K562 (cell line): ENCODE measurements around the gene DCUN1D4. TPM values are rescaled to one million over a fixed set of nuclear protein-coding genes. Genes with fewer than 3 reads are reported as not detected.

Source experiments
- CBFB ChIP-seq: sonication (generic); formaldehyde crosslinking; IDR thresholded peaks from 2 replicates; pipeline ENCODE4 v1.4.0; 2020; ENCODE audit warnings: mild to moderate bottlenecking, missing genetic modification reagents
- CREBBP ChIP-seq: IDR thresholded peaks from one replicate; pipeline ENCODE4 v1.6.1; 2012; ENCODE audit warnings: low read depth, mild to moderate bottlenecking, control low read depth, inconsistent platforms, low read length
- E2F6 ChIP-seq, 2 experiments: IDR thresholded peaks; 2 replicates each; pipeline ENCODE4 v1.6.1; 2011; ENCODE audit warnings: borderline replicate concordance in 1 of 2, control low read depth in 1 of 2, low read depth in 1 of 2, low read length in 1 of 2, mild to moderate bottlenecking in 1 of 2, mixed read lengths in 1 of 2, moderate library complexity in 1 of 2; ENCODE audit not compliant: insufficient read depth in 1 of 2, insufficient read length in 1 of 2, poor library complexity in 1 of 2, severe bottlenecking in 1 of 2; ENCODE audit errors: extremely low read depth in 1 of 2
- EP400 ChIP-seq: fragments of 450-650 bp; IDR thresholded peaks from 2 replicates; pipeline ENCODE4 v1.6.1; 2017; ENCODE audit warnings: antibody characterized with exemption, mild to moderate bottlenecking, moderate library complexity
- HDAC1 ChIP-seq, 2 experiments: fragments of 450-650 bp; IDR thresholded peaks; 2 replicates each; pipeline ENCODE4 v1.6.1; 2016 to 2017; ENCODE audit warnings: inconsistent platforms in 1 of 2, mild to moderate bottlenecking in 1 of 2, moderate library complexity in 1 of 2
- ILK ChIP-seq: fragments of 450-650 bp; IDR thresholded peaks from 2 replicates; pipeline ENCODE4 v1.6.1; 2016; ENCODE audit warnings: missing genetic modification characterization, low read depth, mild to moderate bottlenecking, missing compliant biosample characterization, moderate library complexity, borderline replicate concordance
- IRF1 ChIP-seq: sonication (generic); formaldehyde crosslinking; IDR thresholded peaks from 2 replicates; pipeline ENCODE4 v1.8.0; 2022; ENCODE audit warnings: missing genetic modification reagents, mild to moderate bottlenecking, borderline replicate concordance
- JUN ChIP-seq, 2 experiments: sonication (generic) in 1 of 2; formaldehyde crosslinking in 1 of 2; IDR thresholded peaks; 2 replicates each; pipeline versions ENCODE4 v1.6.1 to v1.8.0; 2012 to 2022; ENCODE audit warnings: borderline replicate concordance in 2 of 2, mild to moderate bottlenecking in 2 of 2, improper control_type of control experiment in 1 of 2, low read depth in 1 of 2, low read length in 1 of 2, missing genetic modification reagents in 1 of 2
- KDM2B ChIP-seq: fragments of 250-450 bp; sonication (Bioruptor Pico); IDR thresholded peaks from 2 replicates; pipeline ENCODE4 v1.8.0; 2021; ENCODE audit warnings: mild to moderate bottlenecking, moderate library complexity
- MTA3 ChIP-seq: fragments of 450-650 bp; formaldehyde crosslinking; IDR thresholded peaks from 2 replicates; pipeline ENCODE4 v1.6.1; 2017; ENCODE audit warnings: mild to moderate bottlenecking, borderline replicate concordance
- RFX7 ChIP-seq: fragments of 250-450 bp; sonication (Bioruptor Pico); IDR thresholded peaks from 2 replicates; pipeline ENCODE4 v1.5.1; 2021; ENCODE audit warnings: mild to moderate bottlenecking
- SMAD2 ChIP-seq: fragments of 150-350 bp; IDR thresholded peaks from 2 replicates; pipeline ENCODE4 v1.6.1; 2014; ENCODE audit warnings: low read depth, mild to moderate bottlenecking, low read length
- ZFPM2 ChIP-seq: fragments of 250-450 bp; sonication (Bioruptor Pico); IDR thresholded peaks from 2 replicates; pipeline ENCODE4 v1.5.1; 2022; ENCODE audit warnings: mild to moderate bottlenecking
- ZNF395 ChIP-seq: fragments of 200-800 bp; sonication (Bioruptor generic); IDR thresholded peaks from 2 replicates; pipeline ENCODE4 v1.6.1; 2017; ENCODE audit warnings: missing genetic modification characterization, missing compliant biosample characterization
- polyA plus RNA-seq, 8 experiments: library from polyadenylated mRNA; depleted of rRNA in 4 of 8; stranded (reverse) in 5 of 8; unstranded in 3 of 8; fragments of >200 nt; fragmentation: Nextera tagmentation in 2 of 8; fragmentation: Illumina TruSeq in 1 of 8; extraction: Ambion mirVana in 2 of 8; extraction: Trizol in 1 of 8; gene quantifications; 2 replicates each; pipeline versions ENCODE4 v1.2.1 to v1.2.3, GENCODE V29; 2011 to 2014; ENCODE audit warnings: inconsistent platforms in 1 of 8, missing spikeins in 1 of 8
- total RNA-seq, 7 experiments: library from RNA; depleted of rRNA in 6 of 7; stranded (reverse); fragments of >200 nt in 6 of 7; fragmentation: Illumina TruSeq in 2 of 7; extraction: Trizol in 2 of 7; gene quantifications; 2 replicates each; pipeline versions ENCODE4 v1.2.1 to v1.2.3, GENCODE V29; 2011 to 2021; ENCODE audit warnings: low replicate concordance in 1 of 7
- TF ChIP-seq, protein P1 (sequence below): fragments of 450-650 bp; formaldehyde crosslinking; IDR thresholded peaks from 2 replicates; pipeline ENCODE4 v1.4.0; 2020; ENCODE audit warnings: mild to moderate bottlenecking, moderate library complexity
- TF ChIP-seq, protein P2 (sequence below): fragments of 200-400 bp; formaldehyde crosslinking; IDR thresholded peaks from 2 replicates; pipeline ENCODE4 v1.6.1; 2017; ENCODE audit warnings: mild to moderate bottlenecking, low read depth, low read length, moderate library complexity

Gene DCUN1D4
- total and polyA plus RNA-seq, 9 of the 15 experiments (the other 6 are each of a cell fraction or from before 2014, with no cell fraction given), result 15.1 to 73.5 (median 23.0) TPM

GRCh38 chr4:51842554-51843308, at the start of gene DCUN1D4 (continued):
- TF ChIP-seq ZNF395 (CRISPR knock-in tag), result no peak
- no peak for TF ChIP-seq CBFB (CRISPR knock-in tag)
- TF ChIP-seq SMAD2, result no peak
- peak; percentile 41; the same call in 1 of the 2 replicates for TF ChIP-seq EP400
- peak; percentile 45 to 79 for TF ChIP-seq E2F6 (IDR thresholded peaks at IDR 0.05; ENCODE audit: borderline replicate concordance in 1 of 2, extremely low read depth in 1 of 2, insufficient read depth in 1 of 2, insufficient read length in 1 of 2, low read depth in 1 of 2, low read length in 1 of 2, poor library complexity in 1 of 2, severe bottlenecking in 1 of 2)
- TF ChIP-seq, protein P1, sequence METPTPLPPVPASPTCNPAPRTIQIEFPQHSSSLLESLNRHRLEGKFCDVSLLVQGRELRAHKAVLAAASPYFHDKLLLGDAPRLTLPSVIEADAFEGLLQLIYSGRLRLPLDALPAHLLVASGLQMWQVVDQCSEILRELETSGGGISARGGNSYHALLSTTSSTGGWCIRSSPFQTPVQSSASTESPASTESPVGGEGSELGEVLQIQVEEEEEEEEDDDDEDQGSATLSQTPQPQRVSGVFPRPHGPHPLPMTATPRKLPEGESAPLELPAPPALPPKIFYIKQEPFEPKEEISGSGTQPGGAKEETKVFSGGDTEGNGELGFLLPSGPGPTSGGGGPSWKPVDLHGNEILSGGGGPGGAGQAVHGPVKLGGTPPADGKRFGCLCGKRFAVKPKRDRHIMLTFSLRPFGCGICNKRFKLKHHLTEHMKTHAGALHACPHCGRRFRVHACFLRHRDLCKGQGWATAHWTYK (CRISPR knock-in tag), result no peak
- TF ChIP-seq ZFPM2 (CRISPR knock-in tag), result no peak
- no peak for TF ChIP-seq ILK (tag)
- TF ChIP-seq MTA3, result peak; percentile 78; the same call in 1 of the 2 replicates
- TF ChIP-seq IRF1 (CRISPR knock-in tag), result no peak
- TF ChIP-seq JUN (IDR thresholded peaks at IDR 0.05; ENCODE audit: borderline replicate concordance, low read depth, low read length), result no peak
- TF ChIP-seq JUN (CRISPR knock-in tag; IDR thresholded peaks at IDR 0.05; ENCODE audit: borderline replicate concordance), result no peak
- no peak for TF ChIP-seq KDM2B (CRISPR knock-in tag)
- TF ChIP-seq RFX7 (CRISPR knock-in tag), result no peak
- TF ChIP-seq, protein P2, sequence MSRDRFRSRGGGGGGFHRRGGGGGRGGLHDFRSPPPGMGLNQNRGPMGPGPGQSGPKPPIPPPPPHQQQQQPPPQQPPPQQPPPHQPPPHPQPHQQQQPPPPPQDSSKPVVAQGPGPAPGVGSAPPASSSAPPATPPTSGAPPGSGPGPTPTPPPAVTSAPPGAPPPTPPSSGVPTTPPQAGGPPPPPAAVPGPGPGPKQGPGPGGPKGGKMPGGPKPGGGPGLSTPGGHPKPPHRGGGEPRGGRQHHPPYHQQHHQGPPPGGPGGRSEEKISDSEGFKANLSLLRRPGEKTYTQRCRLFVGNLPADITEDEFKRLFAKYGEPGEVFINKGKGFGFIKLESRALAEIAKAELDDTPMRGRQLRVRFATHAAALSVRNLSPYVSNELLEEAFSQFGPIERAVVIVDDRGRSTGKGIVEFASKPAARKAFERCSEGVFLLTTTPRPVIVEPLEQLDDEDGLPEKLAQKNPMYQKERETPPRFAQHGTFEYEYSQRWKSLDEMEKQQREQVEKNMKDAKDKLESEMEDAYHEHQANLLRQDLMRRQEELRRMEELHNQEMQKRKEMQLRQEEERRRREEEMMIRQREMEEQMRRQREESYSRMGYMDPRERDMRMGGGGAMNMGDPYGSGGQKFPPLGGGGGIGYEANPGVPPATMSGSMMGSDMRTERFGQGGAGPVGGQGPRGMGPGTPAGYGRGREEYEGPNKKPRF, result no peak
- peak in 1 of 2 experiments; percentile 49; a peak in 2 of 4 replicates for TF ChIP-seq HDAC1 (IDR thresholded peaks at IDR 0.05)
- no peak for TF ChIP-seq CREBBP
